NCI-H2107 (cell line): ENCODE data around the gene NUDT7.

Source experiments
- DNase-seq: peaks from one replicate; lab custom pipeline; 2025; lab: John Stamatoyannopoulos, UW

Gene NUDT7

DNA sequence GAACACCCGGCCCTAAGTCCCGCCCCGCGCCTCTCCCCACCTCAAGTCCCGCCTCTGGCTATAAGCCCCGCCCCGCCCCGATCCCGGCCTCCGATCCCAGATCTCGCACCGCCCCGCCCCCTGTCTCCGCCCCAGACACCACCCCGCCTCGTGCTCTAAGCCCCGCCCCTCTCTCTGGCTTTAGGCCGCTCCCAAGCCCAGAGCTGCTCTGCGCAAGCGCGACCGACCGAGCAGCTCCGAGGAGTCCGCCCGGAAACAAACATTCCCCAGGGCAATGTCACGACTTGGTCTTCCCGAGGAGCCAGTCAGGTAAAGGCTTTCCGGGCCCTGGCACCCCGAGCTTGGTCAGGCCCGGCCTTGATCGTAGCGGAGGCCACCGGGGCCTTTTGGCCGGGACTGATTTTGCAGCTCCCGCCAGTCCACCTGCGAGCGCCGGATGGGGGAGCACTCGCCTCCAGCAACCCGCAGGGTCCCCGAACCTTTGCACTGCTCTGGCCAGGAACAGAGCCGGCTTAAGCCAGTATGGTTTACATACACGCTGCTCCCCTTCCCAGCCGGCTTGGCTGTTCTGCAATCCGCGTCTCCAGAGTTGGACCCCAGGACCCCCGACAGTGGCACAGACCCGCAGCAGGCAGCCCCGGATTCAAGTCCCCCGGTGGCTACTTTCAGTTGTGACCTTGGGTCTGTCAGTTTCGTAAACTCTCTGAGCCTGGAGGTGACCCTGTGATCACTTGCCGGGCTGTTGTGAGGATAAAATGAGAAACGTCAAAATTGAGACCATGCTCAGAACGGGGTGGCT, at the start of gene NUDT7:
Gene NUDT7 (plus strand): TSS at position 206 of the 799 bp plus-strand sequence. CDS start 69 bp downstream, at position 275.
- peak; percentile 89 for DNase-seq

DNA sequence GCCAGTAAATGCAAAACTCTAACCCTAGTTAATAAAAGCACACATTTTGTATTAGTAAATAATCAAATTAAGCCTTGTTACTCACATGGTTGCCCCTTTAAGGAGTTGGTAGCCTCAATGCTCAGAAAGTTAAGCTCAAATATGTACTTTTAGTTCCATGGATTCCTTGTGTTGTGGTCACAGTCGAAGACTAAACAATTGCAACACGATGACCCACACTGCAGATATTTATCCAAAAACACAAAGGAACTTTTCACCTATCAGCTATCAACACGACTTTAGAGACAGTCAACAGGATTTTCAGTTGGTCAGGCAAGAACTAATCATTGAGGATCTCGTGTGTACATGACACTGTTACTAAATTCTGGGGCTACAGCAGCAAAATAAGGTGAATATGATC, 47.4 kb upstream of the NUDT7 start:
- no peak for DNase-seq

DNA sequence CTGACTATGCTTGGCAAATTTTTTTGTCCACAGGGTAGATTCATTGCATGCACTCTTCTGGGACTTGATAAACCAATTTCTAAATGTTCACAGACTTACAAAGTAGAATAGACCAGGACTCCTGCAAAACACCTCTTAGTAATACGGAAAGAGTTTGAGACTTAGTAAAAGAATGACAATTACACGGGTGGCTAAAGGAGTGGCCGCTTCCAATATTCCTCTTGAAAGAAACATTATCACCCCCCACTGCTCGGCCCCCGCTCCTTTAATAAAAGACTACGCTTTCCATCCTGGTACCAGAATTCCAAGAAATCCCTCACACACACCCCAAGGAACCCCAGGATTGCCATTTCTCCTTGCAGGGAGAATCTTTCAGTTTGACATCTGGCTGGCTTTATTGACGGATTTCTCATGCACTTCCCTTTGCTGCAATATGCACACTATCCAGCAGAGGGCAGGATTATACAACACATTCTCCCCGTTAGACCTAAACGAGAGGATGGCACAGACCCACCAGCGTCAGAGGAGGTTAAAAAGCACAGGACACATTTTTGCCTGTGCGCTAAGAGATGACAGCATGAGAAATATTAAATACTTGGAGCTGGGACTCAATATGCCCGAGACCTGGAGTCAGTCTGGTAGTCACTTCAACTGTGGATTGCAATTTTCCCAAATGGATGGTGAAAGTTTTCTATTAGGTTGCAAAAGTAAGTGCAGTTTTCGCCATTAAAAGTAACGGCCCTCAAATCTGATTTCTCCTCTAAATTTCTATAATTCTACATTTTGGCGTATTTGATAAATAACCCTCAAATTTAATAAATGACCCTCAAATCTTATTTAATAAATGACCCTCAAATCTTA, 46.6 kb upstream of the NUDT7 start:
- DNase-seq: peak; percentile 15

DNA sequence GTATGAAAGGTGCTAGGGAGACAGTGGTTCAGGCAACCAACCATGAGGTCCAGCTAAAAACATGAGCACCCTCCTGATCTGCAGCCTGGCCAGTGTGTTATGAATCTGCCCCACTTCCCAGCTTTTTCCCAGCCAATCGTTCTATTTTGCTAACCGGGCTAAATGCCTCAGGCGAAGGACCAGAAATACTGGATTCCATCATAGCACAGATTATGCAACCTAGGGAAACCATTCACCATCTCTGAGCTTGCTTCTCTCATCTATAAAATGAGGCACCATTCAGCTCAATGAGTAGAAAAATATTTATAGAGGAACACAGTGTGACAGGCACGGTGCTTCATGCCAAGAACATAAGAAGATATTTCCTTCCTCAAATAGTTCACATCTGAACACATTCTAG, 45.2 kb upstream of the NUDT7 start:
- DNase-seq: no peak

DNA sequence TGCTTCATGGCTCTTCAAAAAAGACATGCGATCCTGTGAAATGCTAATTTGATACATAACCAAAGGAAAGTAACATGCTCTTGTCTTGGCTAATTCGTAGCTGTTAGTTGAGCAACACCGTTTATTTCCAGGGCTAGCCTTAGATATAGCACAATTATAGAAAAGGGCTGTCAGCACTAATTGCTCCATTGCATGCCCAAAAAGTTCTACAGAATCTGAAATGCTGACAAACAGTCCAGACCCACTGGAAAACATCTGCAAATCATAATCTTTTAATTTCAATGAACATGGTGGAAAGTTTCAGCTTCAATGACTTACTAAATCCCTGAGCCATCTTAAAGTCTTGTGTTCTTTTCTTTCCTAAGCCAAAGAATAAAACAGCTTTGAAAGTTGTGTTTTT, 42.9 kb upstream of the NUDT7 start:
- DNase-seq: no peak

DNA sequence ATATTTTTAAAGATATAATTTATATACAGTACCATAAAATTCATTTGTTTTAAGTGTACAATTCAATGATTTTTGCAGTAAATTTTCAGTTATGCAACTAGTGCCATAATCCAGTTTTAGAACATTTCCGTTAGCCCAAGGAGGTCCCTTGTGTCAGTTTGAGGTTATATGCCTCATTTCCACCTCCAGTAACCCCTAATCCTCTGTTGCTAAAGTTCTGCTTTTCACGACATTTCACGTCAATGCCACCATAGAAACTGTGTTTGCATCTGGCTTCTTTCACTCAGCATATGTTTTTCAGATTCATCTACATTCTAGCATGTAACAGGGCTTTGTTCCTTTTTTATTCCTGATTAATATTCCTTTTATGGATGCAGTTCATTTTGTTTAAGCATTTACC, 42.4 kb upstream of the NUDT7 start:
- no peak for DNase-seq

DNA sequence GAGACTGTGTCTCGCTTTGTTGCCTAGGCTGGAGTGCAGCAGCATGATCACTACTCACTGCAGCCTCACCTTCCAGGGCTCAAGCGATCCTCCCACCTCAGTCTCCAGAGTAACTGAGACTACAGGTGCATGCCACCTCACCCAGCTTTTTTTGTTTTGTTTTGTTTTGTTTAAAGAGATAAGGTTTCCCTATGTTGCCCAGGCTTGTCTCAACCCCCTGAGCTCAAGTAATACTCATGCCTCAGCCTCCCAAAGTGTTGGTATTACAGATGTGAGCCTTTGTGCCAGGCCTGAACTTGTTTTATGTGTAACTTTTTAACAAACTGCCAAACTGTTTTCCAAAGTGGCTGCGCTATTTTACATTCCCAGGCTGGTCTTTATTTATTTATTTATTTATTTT, 41.8 kb upstream of the NUDT7 start:
- no peak for DNase-seq

DNA sequence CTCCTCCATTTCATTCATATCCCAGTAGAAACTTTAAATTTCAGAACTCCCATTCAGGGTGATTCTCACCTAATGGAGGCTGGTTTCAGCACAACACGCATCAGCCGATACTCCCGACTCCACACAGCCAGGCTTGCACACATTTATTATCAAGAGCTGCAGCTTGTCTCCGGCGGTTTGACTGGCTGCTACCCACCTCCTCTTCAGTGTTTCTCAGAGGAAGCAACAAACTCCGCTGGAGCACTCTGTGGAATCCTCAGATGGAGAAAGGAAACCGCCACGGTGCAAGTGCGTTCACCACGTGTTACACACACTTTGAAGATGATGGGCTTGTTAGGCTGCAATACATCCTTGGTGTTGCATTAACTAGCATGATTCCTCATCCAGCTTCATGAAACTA, 39.7 kb upstream of the NUDT7 start:
- no peak for DNase-seq

DNA sequence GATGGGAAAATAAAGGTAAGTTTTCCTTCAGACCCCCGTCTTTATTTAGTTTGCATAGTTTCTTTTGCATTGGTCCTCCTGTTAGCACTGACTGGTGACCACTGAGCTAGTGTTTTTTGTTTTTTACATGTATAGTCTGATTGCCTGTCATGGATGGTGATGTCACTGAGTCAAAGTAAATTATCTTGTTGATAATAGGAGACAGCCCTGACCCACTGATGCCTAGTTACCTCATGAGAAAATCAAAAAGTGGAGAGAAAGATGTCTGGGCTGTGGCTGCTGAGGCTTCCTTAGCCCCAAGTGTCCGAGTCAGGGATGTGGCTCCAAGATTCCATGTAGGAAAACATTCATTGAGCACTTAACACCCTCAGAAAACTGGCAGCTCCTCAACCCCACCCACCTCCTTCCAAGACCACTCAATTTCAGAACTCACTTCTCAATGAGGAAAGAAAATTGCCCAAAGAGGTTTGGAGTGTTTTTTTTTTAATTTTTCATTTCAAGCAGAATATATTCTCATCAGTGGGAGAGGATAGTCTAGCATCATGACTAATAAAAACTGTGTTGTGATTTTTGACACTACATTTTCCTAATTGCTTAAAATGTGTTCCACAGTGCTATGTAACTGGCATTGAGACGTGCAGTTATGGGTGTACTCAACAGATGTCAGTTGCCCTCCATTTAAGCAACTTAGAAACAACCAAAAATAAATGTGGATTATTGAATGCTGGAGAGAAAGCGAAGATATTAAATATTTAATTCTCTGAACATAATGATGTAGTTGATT, 38.7 kb upstream of the NUDT7 start:
- no peak for DNase-seq

DNA sequence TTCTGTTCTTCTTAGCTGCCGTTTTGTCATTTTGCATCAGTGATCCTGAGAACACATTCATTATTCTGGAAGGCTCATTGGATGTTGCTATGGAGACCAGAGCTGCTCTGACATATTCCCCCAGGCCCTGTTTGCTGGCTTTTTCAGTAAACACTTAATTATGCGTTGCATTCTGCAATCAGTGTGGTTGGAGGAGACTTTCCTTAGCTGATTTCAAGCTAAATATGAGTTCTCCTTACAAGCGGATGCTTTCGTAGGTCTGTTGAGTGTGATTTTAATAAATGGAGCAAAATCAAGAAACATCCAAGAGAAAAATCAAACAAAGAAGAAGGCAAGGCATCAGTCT, 38.2 kb upstream of the NUDT7 start:
- DNase-seq: no peak

DNA sequence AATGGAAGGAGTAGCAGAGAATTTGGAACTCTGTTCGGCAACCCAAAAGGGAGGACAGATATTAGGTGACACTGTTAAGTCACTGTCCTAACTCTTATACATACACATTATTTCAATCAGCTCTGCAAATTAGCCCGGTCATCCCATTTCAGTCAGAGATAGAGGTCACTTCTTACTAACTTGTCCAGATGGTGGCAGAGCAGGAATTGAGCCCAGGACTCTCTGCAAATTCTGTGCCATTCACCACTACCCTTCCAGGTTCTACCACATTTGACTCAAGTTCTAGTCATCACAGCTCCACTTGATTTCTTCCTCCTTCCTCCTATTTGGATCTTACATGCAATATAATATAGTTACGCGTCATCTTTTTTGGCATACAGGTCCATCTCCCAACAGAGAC, 35.9 kb upstream of the NUDT7 start:
- DNase-seq: no peak

DNA sequence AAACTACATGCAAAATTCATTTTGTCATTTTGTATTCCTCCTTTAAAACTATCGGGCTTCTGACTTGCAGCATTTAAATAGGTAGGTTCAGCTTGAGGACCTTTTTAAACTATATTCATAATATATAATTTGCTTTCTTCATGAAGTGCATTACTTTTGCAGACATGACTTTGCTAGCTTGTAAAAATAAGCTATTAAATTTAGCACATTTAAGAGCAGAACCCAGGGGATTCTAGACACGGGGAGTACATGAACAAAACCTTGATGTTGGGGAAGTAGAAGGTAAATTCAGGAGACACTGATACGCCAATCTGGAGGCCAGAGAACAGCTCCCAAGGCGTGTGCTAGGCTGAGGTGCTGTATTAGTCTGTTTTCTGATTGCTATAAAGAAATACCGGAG, 32.3 kb upstream of the NUDT7 start:
- DNase-seq: no peak

DNA sequence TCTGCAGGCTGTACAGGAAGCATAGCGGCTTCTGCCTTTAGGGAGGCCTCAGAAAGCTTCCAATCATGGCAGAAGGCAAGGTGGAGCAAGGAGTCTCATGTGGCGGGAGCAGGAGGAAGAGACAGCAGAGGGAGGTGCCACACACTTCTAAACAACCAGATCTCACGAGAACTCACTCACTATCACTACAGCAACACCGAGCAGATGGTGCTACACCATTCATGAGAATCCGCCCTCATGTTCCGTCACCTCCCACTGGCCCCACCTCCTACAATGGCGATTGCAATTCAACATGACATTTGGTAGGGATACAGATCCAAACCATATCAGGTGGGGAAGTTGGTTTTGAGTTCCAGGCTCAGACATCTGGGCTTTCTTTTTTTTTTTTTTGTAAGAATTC, 31.9 kb upstream of the NUDT7 start:
- no peak for DNase-seq

DNA sequence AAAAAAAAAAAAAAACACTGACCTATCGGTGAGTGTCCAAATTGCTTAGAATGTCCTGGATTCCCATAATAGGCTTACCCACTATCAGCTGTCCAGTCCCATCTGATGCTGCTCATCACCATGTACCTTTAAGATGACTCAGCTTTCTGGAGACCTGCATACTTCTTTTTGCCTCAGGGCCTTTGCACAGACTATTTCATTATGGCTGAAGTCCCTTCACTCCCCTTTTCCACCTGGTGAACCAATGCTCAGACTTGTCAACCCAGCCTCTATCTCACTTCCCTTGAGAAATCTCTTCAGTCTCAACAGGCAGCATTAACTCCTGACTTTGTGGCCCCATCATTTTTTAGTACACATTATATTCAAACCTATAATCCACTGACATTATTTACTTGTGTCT, 29.7 kb upstream of the NUDT7 start:
- no peak for DNase-seq

DNA sequence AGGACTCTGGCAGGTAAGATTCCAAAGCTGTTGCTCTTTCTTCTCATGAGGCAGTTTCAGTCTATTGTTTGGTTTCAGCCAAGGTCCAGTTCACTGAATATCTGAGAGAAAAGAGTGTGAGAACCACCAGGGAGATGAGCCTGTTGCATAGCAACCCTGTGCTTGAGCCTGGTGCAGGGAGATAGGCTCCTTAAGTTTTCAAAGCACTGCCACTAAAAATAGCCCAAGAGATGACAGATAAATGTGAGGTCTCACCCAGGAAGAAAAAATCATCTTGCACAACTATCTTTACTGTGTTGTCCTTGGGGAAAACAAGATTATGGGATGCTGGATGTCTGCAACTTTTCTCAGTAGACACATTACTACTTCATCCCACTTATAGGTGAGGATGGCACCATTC, 26.2 kb upstream of the NUDT7 start:
- no peak for DNase-seq

DNA sequence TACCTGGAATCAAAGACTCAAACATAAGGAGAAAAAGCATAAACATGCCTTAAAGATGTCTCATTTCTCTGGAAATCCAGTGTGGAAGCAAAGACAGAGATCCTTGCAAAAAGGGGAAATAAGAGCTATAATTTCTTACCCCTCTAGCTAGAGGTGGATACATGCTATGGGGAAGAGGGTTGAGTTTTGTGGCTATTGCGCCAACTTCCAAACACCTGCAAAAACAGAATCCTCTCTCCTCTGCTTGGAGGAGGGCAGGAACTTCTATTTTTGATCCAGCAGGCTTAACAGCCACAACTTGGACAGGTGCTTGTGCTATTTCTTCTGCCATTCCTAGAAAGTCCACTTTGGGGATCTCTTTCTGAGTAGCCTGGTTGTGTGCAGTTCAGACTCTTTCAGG, 21.5 kb upstream of the NUDT7 start:
- no peak for DNase-seq

DNA sequence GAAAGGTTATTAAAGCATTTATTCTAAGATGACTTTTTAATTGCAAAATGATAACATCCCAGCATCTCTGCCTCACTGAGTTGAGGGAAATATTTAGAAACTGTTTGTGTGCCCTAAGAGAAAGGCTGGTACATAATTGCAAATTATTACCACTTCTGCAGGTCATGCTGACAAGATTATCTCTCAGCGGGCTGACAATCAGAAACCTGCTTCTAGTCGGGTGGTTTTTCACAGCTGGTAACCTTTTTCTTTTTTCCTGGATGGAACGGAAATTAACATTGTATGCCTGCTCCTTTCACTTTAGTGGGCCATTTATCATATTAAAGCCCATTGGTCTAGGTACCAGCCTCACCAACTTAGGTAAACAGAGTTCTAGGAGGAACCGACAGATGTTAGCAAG, 17.0 kb upstream of the NUDT7 start:
- DNase-seq: no peak

DNA sequence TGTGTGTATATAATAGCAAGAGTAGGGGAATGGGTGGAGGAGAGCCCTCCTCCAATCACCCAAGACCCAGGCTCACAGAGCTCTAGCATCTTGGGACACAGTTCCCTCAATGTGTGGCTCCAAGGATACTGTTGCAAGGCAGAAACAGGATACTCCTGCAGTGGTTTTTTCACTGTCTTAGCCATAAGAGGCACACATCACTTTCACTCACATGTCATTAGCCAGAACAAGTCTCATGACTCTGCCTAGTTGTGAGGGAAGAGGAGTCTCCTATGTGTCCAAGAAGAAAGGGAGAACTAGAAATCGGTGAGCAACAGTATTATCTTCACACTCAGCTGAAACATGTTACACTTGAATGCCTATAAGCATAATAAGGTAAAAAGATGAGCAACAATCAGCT, 11.1 kb upstream of the NUDT7 start:
- no peak for DNase-seq

DNA sequence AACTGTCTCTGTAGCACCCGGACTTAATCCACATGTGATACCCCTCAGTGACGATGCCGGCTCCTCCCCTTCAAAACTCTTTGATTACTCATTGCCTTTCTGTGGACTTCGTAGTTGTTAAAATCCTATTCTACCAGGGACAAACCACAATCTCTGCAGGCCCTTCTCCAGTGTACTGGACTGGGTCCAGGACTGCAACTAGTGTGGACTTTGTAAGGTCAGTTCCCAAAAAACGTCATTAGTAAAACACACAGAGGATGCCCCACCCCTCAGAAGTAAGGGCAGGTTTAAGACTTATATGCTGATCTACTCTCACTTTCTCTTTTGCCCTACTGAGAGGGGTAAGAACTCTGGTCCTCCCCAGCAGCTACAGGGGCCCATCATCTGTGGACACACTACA, 10.5 kb upstream of the NUDT7 start:
- DNase-seq: no peak

DNA sequence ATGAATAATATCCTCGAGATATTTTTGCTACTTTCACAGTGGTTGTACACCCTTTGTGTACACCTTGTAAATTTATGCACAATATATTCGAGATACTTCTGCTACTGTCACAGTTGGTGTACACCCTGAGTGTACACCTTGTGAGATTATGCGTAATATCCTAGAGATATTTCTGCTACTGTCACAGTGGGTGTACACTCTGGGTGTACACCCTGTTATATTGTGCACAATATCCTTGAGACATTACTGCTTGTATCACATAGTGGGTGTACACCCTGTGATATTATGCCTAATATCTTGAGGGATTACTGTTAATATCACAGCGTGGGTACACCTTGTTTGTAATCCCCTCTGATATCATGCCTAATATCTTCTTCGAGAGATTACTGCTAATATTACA, 7.2 kb upstream of the NUDT7 start:
- no peak for DNase-seq

DNA sequence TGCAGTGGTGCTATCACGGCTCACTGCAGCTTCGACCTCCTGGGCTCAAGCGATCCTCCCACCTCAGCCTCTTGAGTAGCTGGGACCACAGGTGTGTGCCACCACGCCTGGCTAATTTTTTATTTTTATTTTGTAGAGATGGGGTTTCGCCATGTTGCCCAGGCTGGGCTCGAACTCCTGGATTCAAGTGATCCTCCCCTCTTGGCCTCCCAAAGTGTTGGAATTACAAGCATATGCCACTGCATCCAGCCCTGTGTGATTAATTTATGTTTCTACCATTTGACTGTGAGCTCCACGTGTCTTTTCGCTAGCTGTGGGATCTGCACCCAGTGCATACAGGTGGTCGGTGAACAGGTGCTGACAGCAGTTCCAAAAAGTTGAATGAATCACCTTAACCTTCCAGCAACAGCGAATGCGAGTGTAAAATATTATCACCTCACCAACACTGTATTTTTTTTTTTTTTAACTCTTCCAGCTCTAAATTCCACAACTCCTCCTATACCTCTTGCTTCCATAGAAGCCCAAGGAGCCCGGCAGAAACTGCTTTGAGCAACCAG, 484 bp upstream of the NUDT7 start:
- DNase-seq: no peak

DNA sequence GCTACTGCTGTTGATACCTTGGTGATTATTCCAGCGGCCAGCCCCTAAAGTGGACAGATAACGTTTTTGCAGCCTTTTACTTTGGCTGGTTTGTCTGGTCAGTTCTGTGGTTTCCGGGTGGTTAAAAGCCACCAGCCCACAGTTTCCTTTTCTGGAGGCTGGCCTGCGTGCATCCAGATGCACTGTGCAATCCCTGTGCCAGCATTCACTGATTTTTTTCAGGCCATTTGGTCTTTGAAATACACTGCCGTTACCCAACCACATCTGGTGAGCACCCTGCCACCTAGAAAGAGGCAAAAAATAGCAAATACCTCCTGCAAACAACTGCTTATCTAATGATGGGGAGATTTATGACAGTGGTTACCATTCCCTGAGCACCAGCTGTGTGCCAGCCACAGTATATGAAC, 797 bp downstream of the NUDT7 start:
- no peak for DNase-seq
